NCI-H128 (cell line): ENCODE results near the gene DLGAP4.
"Not testable (repeated sequence)": the region's sequence is repeated elsewhere in the genome, so short reads cannot be mapped to it uniquely, and the experiment has no call there.

Experiments
- DNase-seq: peaks from one replicate; lab custom pipeline; 2025; ENCODE audit not compliant: unreplicated experiment; lab: John Stamatoyannopoulos, UW

DLGAP4 gene

DNA sequence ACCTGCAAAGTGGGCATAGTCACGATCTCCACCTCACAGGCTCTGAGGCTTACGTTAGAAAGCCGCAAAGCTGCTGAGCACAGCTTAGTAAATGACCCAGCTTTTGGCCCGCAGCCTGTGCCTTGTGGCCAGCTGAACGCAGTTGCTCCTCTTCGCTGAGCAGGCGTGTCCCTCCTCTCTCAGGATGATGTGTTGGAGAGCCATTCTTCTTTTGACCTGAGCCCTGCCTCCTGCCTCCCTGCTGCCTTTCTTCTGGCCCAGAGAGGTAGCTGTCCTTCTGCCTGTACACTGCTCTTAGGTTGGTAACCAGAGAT, 187.6 kb downstream of the DLGAP4 start:
- no peak for DNase-seq

DNA sequence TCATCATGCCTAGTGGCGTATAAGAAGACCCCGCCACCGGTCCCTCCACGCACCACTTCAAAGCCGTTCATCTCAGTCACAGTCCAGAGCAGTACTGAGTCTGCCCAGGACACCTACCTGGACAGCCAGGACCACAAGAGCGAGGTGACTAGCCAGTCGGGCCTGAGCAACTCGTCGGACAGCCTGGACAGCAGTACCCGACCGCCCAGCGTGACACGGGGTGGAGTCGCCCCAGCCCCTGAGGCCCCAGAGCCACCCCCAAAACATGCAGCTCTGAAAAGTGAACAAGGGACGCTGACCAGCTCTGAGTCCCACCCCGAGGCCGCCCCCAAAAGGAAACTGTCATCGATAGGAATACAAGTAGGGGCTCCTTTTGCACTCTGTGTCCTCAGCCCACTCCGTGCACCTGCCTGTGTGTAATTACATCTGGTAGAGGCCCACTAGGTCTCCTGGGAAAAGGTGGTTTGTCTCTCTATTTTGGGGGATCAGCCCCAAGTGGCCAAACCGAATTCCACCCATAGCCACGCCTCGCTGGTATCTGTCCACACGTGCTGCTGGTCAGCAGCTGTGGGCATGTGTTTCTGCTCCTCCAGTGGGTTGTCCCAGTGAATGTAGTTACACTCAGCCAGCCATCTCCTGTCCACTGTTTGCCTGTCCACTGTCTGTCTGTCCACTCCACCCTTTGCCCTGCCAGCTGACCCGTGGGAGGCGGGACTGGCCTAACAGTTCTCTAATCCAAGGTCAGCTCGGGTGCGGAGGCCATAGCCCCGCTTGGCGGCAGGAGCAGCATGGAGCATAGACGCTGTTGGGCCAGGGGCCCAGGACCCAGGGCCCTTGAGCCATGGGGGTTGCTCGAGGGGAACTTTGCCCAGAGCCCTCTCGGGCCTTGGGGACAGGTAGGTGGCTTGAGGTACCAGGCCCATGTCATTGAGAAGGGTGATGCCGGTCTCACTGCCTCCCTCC, 190.8 kb downstream of the DLGAP4 start:
- DNase-seq, result no peak

DNA sequence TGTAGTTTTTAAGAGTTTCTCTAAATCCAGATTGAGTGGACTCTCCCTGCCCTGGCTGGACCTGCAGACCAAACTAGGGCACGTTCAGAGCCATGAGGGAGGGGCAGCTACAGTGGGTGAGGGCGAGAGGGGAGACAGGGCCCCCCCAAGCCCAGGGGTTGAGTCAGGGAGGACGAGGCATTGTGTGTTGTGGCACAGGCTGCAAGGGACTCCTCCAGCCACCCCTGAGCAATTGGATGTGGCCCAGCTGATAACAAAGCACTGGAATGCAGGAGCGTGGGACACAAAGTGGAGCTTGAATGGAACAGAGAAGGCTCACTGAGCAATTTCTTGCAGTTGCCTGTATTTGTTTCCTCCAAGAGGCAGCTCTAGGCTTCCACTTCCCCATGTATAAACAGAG, 191.7 kb downstream of the DLGAP4 start:
- DNase-seq, result no peak

DNA sequence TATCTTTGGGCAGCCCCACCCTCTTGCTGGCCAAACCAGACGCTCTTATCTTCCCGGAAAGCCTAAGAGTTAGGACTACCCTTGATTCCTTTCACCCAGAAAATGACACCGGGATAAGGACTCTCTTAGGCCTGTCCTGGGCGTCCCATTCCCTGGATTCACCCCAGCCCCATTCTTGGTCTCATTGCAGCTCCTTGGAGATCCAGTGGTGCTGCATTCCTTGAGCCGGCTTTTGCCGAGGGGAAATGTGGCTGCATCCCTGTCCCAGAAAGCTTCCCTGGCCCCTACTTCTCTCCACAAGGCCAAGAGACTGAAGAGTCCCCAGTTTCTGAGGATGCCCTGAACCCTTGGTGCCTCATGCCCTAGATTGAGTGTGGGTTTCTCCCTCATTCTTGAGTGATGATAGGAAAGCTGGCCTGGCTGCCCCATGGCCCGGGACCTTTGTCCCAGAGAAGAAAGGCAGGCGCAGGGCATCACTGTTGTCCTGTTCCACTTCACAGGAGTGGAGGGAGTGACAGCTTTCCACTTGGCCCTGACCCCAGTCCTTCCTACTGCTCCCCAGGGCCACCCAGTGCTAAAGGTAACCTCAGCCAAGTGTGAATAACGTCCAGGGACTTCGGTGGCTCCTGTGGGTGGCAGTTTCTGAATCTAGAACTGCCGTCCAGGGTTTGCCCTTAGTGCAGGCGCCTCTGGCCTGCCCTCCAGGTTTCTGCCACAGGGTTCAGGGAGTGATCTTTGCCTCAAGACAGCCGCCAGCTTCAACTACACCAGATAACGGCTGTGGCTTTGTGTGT, 192.4 kb downstream of the DLGAP4 start:
- DNase-seq, result no peak

DNA sequence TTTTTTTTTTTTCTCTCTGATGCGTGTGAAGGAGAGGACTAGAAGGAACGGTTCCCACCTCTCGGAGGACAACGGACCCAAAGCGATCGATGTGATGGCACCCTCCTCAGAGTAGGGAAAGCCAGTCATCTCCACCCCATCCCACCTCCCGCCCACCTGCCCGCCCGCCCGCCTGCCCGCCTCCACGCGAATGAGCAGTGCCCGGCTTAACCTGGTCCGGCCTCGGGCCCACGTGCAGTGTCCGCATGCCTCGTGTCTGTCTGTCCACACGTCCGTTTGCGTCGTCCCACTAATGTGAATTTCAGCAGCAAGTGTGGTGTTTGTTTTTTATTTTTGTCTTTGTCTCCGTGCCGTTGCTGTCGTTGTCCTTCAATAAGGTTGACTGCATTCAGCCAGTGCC, 193.1 kb downstream of the DLGAP4 start:
- DNase-seq, result no peak

DNA sequence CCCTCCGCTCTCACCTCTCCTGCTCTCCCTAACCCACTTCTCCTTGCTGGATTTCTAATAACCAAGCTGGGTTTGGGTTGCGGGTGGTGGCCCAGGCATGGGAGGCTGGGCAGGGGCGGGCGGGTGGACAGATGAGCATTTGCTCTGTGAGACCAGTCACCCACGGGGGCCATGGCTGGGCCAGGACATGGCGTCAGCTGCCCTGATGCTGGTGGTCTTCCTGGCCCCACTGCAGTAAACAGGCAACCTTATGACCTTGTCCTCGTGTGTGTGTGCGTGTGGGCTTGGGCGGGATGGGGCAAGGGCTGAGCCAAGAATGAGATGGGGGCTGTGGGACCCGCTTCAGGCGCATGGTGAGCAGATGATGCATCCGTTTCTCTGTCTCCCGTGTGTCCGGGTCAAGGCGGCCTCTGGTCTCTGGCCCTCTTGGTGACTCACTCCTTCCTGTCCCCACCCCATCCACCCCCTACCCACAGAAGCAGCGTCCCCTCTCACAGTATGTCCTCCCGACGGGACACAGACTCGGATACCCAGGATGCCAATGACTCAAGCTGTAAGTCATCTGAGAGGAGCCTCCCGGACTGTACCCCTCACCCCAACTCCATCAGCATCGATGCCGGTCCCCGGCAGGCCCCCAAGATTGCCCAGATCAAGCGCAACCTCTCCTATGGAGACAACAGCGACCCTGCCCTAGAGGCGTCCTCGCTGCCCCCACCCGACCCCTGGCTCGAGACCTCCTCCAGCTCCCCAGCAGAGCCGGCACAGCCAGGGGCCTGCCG, 193.8 kb downstream of the DLGAP4 start:
- DNase-seq, result no peak

DNA sequence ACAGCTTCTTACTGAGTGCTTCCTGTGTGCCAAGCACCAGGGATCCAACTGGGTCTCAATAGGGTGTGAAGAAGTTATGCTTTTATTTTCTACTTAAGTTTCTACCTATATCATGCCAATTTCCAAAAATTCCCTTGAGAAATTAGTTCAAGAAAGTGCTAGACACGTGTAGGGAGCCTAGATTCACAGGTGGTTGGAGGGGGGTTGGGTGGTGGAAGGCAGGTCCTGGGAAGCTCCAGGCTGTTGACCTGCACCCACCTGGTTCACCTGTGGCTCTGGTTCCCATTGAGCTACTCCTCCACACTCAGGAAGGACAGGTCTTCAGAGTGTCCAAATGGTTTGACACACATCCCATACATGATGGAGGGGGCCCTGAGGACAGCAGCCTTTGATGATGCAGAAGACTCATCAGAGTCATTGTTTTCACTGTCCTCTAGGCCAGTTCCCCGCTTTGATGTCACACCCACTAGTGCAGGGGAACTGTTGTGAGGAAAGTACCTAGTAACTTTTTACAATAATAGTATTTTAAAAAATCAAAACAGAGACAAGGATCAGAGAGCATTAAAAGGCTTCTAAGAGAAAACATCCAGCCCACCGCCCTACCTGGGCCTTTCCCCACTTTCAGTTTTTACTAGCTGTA, 195.3 kb downstream of the DLGAP4 start:
- DNase-seq, result no peak

DNA sequence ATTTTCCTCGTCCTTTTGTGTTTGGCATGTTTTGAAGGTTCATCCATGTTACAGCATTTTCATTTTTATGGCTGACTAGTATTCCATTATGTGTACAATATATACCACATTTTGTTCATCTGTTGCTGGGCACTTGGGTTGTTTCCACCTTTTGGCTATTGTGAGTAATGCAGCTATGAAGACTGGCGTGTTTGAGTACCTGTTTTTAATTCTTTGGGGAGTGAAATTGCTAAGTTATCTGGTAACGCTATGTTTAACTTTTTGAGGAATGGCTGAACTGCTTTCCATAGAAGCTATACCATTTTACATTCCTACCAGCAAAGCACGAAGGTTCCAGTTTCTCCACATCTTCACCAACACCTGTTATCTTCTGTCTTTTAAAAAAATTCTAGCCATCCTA, 198.2 kb downstream of the DLGAP4 start:
- DNase-seq, result no peak

DNA sequence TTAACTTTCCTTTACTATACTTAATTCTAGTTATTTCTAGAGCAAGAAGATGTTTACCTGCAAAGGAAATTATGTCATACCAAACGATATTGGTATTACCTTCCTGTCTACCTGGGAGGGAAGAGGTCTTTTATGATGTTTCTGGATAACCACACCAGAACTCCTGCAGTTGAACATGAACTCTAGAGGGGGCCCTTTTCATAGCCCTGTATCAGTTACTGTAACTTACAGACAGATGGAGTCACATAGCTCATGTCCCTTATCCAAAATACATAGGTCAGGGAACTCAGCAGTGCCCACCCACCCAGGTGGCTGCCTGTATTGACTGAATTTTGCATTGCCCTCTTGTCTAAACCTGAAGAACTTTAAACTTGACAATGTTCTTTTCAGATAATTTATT, 200.1 kb downstream of the DLGAP4 start:
- DNase-seq, result no peak

DNA sequence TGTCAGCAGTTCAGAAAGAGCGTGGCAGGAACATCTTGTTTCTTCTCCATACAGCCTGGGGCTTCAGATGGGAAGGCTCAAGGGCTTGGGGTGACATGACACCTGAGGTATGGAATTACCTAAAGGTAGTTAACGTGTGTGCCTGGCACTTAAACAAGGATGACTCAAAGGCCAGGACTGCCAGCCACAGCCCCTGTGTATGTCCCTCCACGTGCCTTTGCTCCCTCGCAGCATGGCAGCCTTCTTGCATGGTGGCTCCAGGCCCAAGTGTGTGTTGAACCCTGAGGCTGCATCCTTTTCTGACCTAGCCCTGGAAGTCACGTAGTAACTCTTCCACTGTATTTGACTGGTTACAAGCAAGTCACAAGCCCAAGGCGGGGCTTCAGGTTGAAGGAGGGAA, 201.6 kb downstream of the DLGAP4 start:
- DNase-seq, result no peak

DNA sequence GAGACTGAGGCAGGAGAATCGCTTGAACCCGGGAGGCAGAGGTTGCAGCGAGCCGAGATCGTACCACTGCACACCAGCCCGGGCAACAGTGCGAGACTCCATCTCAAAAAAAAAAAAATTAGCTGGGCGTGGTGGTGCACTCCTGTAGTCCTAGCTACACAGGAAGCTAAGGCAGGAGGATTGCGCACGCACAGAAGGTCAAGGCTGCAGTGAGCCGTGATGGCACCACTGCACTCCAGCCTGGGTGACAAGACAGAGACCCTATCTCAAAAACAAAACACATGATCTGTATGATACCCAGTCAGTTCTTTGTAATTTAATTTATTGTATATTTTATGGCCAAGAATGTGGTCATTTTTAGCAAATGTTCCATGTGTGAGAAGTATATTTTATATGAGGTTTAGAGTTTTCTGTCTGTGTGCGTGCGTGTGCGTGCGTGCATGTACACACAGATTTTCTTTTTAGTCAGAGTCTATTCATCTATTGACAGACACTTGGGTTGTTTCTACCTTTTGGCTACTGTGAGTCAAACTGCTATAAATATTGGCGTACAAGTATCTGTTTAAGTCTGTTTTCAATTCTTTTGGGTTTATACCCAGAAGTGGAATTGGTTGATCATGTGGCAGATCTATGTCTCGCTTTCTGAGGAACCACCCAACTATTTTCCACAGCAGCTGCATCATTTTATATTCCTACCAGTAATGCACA, 213.0 kb downstream of the DLGAP4 start:
- no peak for DNase-seq

DNA sequence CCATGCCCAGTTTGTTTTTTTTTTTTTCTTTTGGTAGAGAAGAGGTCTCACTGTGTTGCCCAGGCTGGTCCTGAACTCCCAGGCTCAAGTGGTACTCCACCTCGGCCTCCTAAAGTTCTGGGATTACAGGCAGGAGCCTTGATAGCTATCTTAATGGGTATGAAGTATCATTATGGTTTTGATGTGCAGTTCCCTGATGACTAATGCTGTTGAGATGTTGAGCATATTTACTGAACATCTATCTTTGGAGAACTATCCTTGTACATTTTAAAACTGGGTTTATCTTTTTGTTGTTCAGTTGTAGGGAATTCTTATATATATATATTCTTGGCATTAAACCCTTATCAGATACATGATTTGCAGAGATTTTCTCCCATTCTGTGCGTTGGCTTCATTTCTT, 213.8 kb downstream of the DLGAP4 start:
- no peak for DNase-seq

DNA sequence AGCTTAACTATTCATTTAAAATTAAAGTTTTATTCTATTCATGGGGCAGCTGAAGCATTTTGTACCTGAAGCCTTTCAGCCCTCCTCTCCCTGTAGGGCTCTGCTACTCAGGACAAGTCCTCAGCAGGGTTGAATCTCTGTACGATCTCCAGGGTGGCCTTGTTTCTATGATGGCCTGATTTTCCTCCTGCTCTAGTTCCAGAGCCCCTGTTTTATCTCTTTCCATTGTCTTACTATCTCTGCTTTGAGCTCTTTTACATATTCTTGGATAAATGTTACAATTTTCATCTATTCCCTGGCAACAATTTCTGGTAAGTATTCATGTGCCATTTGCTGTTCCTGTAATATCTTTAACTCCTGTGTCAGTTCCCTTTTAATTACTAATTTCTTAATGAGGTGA, 215.4 kb downstream of the DLGAP4 start:
- no peak for DNase-seq

DNA sequence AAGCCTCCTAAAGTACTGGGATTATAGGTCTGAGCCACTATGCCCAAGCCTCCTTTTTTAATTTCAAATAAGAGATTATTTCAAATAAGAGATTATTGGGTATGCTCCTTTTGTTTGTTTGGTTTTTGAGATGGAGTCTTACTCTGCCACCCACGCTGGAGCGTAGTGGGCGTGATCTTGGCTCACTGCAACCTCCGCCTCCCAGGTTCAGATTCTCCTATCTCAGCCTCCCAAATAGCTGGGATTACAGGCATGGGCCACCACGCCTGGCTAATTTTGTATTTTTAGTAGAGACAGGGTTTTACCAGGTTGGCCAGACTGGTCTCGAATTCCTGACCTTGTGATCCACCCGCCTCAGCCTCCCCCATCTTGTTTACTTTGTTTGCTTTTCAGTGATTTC, 216.3 kb downstream of the DLGAP4 start:
- not testable (repeated sequence) for DNase-seq

DNA sequence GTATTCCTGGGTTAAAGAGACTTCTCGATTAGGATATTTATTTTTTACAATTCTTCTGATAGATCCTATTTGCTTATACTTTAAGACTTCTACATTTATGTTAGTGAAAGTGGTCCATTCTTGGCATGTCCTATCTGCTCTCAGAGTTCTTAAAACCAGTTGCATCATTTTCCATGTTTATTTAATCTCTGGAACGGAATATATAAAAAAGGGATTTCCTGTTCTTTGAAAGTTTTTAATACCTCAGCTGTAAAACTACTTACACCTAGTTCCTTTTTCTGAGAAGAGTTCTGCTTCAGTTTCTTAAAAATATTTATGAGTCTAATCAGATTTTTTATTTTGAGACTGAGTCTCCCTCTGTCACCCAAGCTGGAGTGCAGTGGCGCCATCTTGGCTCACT, 217.2 kb downstream of the DLGAP4 start:
- no peak for DNase-seq

DNA sequence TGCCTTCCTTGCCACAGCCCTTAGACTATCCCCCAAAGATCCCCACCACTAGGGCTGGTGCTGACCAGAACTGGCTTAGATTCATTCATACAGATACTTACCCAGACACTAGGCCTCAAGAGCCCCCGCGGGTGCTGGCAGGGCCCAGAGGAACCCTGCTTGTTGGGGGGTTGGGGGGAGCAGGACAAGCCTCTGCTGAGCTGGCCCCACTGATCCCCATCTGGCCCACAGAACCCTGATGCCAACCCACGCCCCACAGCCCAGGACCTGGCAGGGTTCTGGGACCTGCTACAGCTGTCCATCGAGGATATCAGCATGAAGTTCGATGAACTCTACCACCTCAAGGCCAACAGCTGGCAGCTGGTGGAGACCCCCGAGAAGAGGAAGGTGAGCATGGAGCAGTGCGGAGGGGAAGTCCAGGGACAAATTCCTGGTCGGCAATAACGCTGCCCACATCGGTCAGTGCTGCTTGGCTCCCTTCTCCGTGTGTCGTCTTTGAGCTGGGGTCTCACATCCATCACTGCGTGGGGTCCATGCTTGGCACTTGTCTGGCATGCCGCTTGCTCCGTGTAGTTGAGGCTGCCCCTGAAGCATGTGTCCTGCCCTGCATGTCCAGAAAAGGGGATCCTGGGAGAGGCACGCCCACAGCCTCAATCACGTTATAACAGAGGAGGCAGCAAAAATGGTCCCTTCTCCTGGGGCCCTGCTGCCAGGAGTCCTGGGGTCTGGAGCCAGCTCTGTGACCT, 219.7 kb downstream of the DLGAP4 start:
- no peak for DNase-seq

DNA sequence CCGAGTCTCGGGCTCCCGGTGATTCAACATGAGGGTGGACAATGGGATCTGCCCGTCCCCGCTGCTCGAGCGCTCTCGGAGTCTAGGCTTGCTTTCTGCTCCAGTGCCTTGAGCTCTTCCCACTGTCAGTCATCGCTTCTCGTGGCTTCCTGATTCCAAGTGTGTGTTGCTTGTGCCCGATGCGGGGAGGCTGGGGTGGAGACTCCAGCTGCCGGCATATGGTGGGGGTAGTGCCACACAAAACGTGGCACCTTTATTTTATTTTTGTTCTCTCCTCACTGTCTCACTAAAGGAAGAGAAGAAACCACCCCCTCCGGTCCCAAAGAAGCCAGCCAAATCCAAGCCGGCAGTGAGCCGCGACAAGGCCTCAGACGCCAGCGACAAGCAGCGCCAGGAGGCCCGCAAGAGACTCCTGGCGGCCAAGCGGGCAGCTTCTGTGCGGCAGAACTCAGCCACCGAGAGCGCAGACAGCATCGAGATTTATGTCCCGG, 220.4 kb downstream of the DLGAP4 start:
- no peak for DNase-seq

DNA sequence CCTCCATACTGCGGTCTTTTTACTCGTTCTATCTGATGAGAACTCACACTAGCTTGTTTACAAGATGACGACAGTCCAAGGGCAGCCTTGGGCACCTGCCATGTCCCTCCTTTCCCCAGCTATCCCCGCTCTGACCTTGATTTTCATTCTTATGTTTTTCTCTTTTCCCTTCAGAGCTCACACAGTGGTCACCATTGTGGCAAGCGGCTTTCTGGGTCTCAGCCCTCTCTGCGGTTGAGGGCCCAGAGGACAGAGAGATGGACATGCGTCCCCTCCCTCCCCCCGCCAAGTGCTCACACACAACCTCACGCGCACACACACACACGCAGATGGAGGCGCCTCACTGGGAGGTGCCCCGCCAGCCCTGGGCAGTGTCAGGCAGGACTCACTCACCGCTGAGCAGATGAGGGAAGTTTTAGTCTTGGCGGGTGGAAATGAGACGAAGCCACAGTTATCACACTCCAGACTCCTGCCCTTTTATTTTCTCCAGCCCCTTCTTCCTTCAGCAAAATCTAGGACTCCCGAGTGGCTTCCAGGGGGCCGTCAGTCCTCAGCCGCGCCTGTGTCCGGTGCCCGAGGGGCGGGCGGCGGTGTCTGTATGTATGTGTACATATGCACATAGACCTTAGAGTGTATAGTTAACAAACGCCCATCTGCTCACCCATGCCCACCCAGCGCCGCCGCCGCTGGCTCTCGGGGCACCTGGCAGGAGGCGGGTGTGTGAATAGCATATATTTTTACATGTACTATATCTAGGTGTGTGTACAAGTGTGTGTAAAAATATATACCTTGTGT, 221.4 kb downstream of the DLGAP4 start:
- no peak for DNase-seq
